BJ (cell line): ENCODE data around the gene TAL1. TPM values are rescaled to one million over a fixed set of nuclear protein-coding genes. Genes with fewer than 3 reads are reported as not detected.

ENCODE experiments used
- CTCF ChIA-PET: fragments of 350-600 bp; formaldehyde crosslinking; extraction: SDS; loops from one replicate; lab custom pipeline; 2021; ENCODE audit warnings: antibody characterized with exemption, inconsistent platforms; lab: Yijun Ruan, JAX
- POLR2A ChIA-PET: fragments of 300-600 bp; sonication (Branson Sonifier 250); formaldehyde crosslinking; extraction: SDS; loops from one replicate; lab custom pipeline; 2021; ENCODE audit warnings: antibody characterized with exemption; lab: Charles Lee
- DNase-seq: peaks from one replicate; pipeline ENCODE4 v3.0.0-alpha.2; 2011; ENCODE audit warnings: low read depth
- H3K27me3 ChIP-seq: 2 replicates; pipeline ENCODE4 v1.6.0; 2011; ENCODE audit warnings: low read length; ENCODE audit not compliant: control insufficient read depth, insufficient read depth
- H3K36me3 ChIP-seq: 2 replicates; pipeline ENCODE4 v1.5.1; 2011; ENCODE audit warnings: low read length; ENCODE audit not compliant: control insufficient read depth, insufficient read depth
- H3K4me3 ChIP-seq: 2 replicates; pipeline ENCODE4 v1.5.1; 2011; ENCODE audit warnings: low read depth, mild to moderate bottlenecking, control low read depth, low read length
- polyA plus RNA-seq: library from polyadenylated mRNA; depleted of rRNA; stranded (reverse); fragments of >200 nt; gene quantifications from 2 replicates; pipeline ENCODE4 v1.2.3, GENCODE V29; 2011
- TF ChIP-seq, protein P1 (sequence below): IDR thresholded peaks from 2 replicates; pipeline ENCODE4 v1.5.1; 2011; ENCODE audit warnings: low read depth, mild to moderate bottlenecking, control low read depth, inconsistent platforms, low read length, moderate library complexity; ENCODE audit not compliant: insufficient read depth

Gene TAL1
- polyA plus RNA-seq, 1 experiment, result not detected

DNA sequence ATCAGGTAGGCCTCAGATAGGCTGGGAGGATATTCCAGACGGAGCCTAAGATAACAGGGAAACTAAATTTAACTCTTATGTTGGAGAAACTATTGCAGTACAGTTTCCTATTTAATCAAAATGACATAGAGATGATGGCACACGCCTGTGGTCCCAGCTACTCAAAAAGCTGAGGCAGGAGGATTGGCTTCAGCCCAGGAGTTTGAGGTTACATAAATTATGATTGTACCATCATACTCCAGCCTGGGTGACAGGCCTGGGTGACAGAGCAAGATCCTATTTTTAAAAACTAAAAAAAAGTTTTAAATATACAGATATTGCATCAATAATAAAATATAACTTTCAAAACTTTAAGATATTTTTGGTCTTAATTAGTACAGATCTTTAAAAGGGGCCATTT lies 25.2 kb upstream of the TAL1 start:
- Histone ChIP-seq H3K27me3 (no peaks in the 10 kb centered on the region), H3K36me3 (0 out of 2 replicates have a peak, but pooled peaks cover 1% of the 10 kb centered on the region), H3K4me3 (no peak overlapping the region)
- no peak for DNase-seq
- POLR2A ChIA-PET, result no interaction called here
- CTCF ChIA-PET, result interaction anchor here (1.0 kb wide), 1 partner anchor 34 kb away, joined by 4 read pairs; no protein-coding TSS in a partner anchor
- TF ChIP-seq, protein P1, sequence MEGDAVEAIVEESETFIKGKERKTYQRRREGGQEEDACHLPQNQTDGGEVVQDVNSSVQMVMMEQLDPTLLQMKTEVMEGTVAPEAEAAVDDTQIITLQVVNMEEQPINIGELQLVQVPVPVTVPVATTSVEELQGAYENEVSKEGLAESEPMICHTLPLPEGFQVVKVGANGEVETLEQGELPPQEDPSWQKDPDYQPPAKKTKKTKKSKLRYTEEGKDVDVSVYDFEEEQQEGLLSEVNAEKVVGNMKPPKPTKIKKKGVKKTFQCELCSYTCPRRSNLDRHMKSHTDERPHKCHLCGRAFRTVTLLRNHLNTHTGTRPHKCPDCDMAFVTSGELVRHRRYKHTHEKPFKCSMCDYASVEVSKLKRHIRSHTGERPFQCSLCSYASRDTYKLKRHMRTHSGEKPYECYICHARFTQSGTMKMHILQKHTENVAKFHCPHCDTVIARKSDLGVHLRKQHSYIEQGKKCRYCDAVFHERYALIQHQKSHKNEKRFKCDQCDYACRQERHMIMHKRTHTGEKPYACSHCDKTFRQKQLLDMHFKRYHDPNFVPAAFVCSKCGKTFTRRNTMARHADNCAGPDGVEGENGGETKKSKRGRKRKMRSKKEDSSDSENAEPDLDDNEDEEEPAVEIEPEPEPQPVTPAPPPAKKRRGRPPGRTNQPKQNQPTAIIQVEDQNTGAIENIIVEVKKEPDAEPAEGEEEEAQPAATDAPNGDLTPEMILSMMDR, result no peak

GRCh38 chr1:47252795-47253194 lies 20.8 kb upstream of the TAL1 start:
- ChIA-PET CTCF (interaction anchor here (3.6 kb wide), 1 partner anchor 10 kb away, joined by 16 read pairs; no protein-coding TSS in a partner anchor), POLR2A (no interaction called here)
- DNase-seq, result no peak
- Histone ChIP-seq H3K27me3 (no peaks in the 10 kb centered on the region), H3K36me3 (no peaks in the 10 kb centered on the region), H3K4me3 (no peak overlapping the region)
- TF ChIP-seq, protein P1, result no peak

- ChIA-PET POLR2A (no interaction called here), CTCF (interaction anchor here (3.6 kb wide), 1 partner anchor 10 kb away, joined by 16 read pairs; no protein-coding TSS in a partner anchor)
- TF ChIP-seq, protein P1, result no peak
- Histone ChIP-seq H3K36me3 (no peaks in the 10 kb centered on the region), H3K4me3 (no peak overlapping the region), H3K27me3 (no peaks in the 10 kb centered on the region)
- DNase-seq, result no peak
These were observed 20.3 kb upstream of the TAL1 start for GRCh38 chr1:47252369-47252768.

DNA sequence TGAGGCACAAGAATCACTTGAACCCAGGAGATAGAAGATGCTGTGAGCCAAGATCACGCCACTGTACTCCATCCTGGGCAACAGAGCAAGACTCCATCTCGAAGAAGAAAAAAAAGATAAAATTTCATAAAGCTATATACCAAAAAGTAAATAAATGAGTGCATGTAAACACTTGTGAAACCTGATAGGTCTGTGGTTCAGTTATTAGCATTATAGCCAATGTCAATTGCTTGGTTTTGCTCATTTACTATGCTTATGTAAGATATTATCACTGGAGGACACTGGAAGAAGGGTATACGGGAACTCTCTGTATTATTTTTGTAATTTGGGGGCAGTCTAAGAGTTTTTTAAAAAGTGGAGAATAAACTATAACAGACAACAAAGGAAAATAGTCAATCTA lies 17.7 kb upstream of the TAL1 start:
- CTCF ChIA-PET, result interaction anchor here (3.6 kb wide), 1 partner anchor 13 kb away, joined by 16 read pairs; no protein-coding TSS in a partner anchor

DNA sequence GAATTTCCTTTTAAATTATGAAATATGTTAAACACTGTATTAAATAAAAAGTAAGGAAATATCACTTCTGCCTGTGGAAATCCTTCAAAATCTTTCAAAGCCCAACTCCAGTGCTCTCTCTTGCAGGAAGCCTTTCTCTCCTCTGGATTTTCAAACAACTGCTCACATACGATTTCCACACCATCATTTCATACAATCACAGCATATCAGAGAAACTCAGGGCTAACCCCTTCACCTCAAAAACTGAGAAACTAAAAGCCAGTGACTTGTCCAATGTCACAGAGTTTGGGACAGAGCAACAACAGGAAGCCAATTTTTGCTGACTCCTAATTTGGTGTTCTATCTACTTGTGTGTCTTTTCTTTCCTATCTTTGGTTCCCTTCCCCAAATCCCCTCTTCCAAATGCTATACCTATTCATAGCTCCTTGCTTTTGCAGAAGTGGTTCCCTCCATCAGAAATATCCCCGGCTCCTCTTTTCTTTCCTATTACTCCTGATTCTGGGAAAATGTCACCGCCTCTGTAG lies 12.4 kb upstream of the TAL1 start:
- Histone ChIP-seq H3K27me3 (peaks cover 10% of the 10 kb centered on the region), H3K4me3 (no peak overlapping the region), H3K36me3 (no peaks in the 10 kb centered on the region)
- ChIA-PET POLR2A (no interaction called here), CTCF (interaction anchor here (0.6 kb wide), 1 partner anchor 925 kb away, joined by 3 read pairs; no protein-coding TSS in a partner anchor)
- DNase-seq, result no peak
- TF ChIP-seq, protein P1, result no peak

More for the DNA sequence above, 17.7 kb upstream of the TAL1 start:
- TF ChIP-seq, protein P1, result no peak
- no peaks in the 10 kb centered on the region for H3K27me3 ChIP-seq
- DNase-seq, result no peak
- no peak overlapping the region for H3K4me3 ChIP-seq
- POLR2A ChIA-PET, result no interaction called here
- H3K36me3 ChIP-seq, result no peaks in the 10 kb centered on the region
